NOMO-1 (cell line): Measurements from ENCODE around the gene BMP8A.
"Not testable (repeated sequence)": the region's sequence is repeated elsewhere in the genome, so short reads cannot be mapped to it uniquely, and the experiment has no call there.

ENCODE experiments used
- DNase-seq, 2 experiments: peaks; one replicate each; lab custom pipeline; 2025; ENCODE audit not compliant: unreplicated experiment in 2 of 2; lab: John Stamatoyannopoulos, UW

The BMP8A gene

DNA sequence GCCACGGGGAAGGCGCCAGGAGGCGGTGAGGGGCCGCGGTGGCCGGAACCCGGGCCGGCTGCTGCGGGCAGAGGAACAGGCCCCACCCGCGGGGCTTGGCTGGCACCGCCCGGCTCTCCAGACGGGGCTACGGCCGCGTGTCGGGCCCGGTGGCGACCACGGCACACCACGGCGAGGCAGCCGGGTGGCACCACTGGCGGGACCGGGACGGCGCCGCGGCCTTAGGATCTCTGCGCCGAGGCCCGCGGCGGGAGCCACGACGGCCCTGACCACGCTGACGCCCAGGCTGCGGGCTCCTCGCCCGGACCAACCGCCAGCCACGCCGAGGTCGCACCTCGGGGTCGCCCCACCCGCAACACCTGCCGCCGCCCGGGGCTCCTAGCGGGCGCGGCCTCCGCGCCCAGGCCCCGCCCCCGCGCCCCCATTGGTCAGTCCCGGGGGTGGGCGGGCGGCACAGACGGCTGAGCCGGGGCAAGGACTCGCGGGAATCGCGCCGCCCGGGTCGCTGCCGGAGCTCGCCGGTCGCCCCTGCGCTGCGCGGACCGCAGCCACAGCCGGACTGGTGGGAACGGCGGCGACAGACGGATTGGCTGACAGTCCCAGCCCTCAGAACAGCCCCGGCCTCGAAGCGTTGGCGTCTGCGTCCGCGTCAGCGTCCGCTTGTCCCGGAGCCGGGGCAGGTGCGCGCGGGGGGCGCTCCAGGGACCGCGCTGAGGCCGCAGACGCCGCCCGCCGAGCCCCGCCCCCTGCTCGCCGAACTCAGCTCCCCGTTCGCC, at the start of gene BMP8A:
BMP8A (plus strand) TSS at position 491 of the 776 bp plus-strand sequence. CDS start 356 bp downstream, outside the sequence.
- DNase-seq: peak; percentile 63 to 64

GRCh38 chr1:39441797-39442196, 49.6 kb upstream of the BMP8A start:
- no peak for DNase-seq

GRCh38 chr1:39445573-39445972, 45.9 kb upstream of the BMP8A start:
- no peak for DNase-seq

GRCh38 chr1:39446986-39447567, 44.4 kb upstream of the BMP8A start:
- no peak for DNase-seq

- DNase-seq: not testable (repeated sequence)
Observed at GRCh38 chr1:39450041-39450440, 41.4 kb upstream of the BMP8A start.

DNA sequence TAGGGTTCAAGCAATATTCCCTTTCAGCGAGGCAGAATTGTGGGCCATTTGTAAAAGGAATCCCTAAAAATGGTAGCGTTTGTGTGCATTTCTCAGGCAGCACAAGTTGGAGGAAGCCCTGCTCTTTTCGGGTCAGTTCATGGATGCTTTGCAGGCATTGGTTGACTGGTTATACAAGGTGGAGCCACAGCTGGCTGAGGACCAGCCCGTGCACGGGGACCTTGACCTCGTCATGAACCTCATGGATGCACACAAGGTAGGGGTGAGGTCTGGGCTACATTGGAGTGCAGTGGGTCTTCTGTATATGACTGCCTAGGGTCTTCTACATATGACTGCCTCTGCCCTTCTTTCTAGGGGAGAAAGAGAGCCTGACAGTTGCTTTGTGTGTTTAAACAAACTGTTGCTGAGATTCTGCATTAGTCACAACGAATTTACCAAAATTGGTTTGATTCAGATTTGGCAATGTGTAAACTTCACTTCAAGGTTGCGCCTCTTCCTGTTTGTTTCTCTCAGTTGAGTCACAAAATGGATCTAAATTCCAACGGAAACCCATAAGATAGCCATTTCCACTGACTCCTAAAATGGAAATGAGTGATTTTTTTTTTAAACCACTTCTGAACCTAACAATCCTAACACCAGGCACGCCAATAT, 40.4 kb upstream of the BMP8A start:
- DNase-seq: no peak

DNA sequence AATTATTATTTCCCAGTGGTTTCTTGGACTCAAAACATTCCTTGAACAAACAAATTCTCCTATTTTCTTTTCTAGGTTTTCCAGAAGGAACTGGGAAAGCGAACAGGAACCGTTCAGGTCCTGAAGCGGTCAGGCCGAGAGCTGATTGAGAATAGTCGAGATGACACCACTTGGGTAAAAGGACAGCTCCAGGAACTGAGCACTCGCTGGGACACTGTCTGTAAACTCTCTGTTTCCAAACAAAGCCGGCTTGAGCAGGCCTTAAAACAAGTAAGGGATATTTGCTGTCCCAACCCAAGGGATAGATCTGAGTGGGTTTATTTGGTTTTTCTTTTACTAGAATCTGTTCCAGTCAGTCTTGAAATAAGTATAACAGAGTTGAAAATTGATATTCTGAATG, 39.4 kb upstream of the BMP8A start:
- no peak for DNase-seq

DNA sequence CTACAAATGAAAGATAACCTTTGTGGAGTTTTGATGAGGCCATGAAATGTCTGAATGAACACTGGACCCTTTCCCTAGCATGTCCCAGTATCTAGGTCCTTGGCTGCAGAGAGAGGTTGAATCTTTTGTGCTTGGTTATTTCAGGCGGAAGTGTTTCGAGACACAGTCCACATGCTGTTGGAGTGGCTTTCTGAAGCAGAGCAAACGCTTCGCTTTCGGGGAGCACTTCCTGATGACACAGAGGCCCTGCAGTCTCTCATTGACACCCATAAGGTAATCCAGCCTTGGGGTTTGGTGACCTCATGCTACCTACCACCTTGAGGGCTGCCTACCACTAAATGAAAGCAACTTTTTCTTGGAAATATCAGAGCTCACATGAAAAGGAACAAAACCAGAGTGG, 38.9 kb upstream of the BMP8A start:
- DNase-seq: no peak

DNA sequence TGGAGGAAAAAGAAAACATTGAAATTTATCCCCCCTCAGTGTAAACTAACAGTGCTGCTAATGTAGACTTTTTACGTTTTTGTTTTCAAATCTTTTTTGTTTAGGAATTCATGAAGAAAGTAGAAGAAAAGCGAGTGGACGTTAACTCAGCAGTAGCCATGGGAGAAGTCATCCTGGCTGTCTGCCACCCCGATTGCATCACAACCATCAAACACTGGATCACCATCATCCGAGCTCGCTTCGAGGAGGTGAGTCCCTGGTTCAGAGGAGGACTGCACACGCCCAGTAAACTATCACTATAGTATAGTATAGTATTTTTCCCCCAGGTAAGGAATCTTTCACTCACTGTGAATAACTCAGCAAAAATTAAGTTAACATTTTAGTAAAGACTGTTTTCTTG, 37.8 kb upstream of the BMP8A start:
- no peak for DNase-seq

DNA sequence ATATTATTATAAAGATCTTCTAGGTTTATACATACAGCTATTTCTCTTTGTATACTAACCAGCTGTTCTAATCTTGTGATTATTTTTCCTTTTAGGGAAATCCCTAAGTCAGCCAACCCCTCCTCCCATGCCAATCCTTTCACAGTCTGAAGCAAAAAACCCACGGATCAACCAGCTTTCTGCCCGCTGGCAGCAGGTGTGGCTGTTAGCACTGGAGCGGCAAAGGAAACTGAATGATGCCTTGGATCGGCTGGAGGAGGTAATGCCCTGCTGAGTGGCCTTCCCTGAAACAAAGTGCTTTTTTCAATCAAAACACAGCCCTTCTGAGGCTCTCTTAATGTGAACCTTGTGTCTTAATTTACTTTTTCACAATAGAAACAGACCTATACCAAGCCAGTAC, 32.4 kb upstream of the BMP8A start:
- no peak for DNase-seq

DNA sequence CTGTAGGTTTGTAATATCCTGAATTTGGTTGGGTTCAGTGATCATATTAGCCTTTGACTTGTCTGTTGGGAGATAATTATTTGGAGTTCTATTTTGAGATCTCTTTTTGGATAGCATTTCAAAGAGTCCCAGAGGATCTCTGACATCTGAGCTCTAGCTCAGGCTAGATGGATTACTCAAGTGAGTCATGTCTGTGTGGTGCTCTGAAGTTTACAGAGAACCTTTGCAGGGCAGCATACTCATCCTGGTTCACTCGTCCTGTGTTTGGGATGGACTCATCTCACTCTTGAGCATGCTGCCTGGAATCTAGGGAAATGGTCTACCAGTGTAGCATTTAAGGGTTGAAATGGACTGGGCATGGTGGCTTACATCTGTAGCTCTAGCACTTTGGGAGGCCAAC, 29.4 kb upstream of the BMP8A start:
- no peak for DNase-seq

- no peak for DNase-seq
Observed at GRCh38 chr1:39466413-39467107, 24.9 kb upstream of the BMP8A start.

- not testable (repeated sequence) for DNase-seq
Observed at GRCh38 chr1:39467108-39467720, 24.2 kb upstream of the BMP8A start.

DNA sequence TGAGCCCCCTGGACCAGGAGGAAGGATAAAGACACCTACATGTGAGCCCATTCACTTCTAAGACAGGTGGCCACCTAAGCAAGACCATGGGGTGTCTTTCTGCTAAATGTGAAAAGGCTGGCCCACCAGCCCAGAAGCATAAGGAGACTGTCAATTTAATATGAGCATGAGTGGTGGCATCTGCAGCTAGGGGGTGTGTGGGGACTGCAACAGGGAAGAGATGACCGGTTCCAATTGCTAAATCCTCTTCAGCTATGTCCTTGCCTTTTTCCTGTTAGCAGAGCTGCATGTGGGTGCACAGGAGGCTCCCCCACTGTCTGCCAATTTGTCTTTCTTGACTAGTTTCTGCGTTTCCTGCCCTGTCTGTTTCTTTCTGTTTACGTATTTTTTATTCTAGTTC, 22.3 kb upstream of the BMP8A start:
- DNase-seq: no peak

DNA sequence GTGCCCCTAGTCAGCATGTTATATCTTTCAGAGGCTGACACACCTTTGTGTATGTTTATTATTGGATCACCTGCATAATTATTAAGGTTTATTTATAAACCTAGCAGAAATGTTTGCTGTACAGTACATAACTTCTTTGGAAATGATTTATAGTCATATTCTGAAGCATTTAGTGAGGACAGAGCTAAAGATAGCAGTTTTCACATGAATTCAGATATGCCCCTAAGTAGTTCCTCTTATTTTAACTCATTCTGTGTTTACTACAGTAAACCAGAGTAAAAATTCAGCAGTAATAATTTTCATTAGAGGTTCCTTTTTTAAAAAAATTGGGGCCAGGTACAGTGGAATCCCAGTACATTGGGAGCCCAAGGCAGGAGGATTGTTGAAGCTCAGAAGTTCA, 21.4 kb upstream of the BMP8A start:
- DNase-seq: no peak

DNA sequence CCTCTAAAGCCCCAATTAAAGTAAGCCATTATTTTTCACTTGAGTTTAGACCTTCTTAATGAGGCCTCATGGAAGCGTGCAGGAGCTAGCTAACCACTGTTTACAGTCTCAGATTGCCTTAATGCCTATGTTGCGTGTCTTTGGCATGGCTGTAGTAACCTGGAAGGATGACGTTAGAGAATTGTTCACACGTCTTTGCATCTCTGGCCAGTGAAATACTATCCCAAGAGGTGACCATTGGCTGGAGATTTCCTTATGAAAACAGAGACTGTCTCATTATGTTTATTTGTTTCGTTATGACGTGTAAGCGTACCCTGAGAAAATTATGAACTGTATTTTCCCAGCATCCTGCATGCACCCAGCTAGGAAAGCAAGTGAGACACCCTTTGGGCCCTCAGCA, 18.6 kb upstream of the BMP8A start:
- no peak for DNase-seq

DNA sequence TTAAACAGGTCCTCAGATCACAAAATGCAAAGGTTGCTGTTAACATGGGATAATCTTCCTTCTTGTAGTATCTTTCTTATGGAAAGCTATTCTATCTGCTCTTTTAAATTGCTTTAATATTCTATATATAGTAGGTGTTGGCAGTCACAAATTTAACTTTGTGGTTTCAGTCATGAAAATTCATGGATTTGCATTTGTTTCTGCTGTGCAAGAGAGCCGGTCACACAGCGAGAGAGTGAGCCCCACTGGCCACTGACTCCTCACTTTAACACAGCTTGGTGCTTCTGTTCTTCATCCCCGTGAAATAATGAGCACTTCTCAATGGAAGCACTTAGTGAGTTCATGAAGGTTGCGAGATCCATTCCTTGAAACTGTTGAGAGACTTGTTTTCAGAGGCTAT, 18.1 kb upstream of the BMP8A start:
- DNase-seq: no peak

DNA sequence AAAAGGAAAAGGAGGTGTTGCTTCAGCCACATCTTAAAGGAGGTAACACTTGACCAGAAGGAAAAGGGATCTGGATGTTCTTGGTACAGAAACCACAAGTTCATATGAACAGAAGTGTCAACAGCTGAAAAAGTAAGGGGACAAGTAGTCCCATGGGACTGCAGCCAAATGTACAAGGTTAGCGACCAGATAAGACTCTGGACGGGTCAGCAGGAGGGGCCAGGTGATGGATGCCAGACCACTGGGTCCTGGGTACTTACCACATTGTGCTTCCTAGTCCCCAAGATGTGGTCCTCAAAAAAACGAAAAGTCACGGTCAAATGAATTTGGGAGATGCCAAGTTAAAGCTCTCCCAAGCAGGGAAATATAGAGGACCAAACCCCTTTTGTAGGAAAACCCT, 16.6 kb upstream of the BMP8A start:
- DNase-seq: no peak

DNA sequence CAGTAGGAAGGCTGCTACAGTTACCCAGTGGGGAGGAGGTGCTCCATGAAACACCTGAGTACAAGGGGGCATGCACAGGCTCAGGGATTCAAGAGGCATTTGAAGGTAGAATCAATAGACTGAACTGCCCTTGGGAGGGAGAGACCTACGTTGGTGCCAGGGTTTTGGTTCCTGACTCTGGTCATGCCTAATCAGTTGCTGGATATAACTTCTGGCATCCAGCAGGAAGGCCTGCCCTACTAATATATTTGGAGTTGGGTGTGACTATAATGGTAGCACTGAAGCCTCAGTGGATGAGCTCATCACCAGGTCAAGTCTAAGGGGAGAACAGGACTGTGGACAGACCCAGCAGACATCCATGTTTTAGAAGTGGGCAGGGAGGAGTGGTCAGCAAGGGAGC, 15.9 kb upstream of the BMP8A start:
- DNase-seq: not testable (repeated sequence)

DNA sequence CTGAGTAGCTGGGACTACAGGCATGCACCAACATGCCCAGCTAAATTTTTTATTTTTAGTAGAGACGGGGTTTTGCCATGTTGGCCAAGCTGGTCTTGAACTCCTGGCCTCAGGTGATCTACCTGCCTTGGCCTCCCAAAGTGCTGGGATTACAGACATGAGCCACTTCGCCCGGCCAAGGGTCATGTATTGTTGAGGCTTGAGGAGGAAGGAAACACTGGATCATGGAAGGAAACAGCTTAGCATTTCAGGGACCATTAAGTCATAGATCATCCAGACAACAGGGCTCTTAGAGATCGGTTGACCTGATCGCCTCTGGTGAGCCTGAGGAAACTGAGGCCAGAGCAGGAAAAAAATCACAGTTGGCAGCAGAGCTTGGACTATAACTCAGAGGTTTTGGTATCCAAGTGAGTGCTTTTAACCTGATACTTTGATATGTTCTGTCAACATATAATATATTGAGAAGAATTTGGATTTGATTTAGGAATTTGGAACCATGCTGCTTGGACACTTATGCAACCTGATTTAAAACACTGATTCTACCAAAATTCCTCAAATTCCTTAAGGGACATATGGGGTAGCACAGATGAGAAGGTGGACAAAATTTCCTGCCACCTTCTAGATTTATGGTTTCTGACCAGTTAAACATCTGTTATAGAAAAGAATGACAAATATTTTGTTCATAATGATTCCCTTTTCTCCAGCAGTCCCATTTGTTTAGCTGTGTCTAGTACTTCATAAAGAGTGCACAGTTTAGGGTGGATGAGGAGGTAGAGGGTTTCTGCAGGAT, 13.1 kb upstream of the BMP8A start:
- DNase-seq: no peak
